Measurements from ENCODE around the gene STX18.

STX18 gene

DNA sequence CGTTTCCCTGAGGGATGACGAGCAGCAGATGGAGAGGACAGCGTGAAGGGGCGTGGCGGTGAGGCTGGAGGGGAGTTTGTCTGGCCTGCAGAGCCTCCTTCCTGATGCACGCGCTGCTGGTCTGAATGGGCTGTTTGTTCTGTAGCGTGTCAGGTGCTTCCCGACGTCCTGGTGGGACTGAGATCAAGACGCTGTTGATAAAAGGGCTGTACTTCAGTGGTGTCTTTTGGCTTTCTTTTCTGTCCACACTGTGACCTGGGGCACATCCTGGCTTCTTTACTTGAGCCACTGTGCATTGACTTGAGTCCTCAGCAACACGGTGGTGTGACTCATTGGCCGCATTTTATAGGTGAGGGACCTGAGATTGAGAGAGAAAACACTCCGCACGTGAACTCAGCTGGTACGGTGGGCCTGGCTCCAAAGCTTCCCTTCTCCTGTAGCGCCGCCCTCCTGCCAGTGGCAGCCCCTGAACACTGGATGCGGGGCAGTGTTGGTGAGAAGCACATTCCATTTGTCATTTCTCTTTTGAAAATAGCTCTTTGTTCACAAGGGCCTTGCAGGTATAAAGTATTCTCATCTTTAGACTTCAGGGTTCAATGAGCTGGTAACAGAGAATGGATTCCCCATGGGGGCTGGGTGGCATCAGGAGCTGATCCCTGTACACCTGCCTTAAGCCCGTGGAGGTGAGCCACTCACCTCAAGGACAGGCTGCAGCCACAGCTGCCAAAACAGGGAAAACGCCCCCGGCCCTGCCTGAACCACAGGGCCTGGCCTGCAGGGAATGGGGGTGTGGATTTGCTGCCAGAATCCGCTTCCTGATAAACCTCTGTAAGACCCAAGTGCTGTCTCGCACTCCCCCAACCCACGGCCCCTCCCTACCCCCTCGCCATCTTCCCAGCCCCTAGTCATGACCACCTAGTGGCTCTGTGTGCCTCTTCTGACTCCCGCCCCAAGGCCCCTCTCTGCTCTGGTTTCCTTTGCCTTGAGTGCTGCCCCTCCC, 125.7 kb downstream of the STX18 start:
- no peak for DNase-seq

DNA sequence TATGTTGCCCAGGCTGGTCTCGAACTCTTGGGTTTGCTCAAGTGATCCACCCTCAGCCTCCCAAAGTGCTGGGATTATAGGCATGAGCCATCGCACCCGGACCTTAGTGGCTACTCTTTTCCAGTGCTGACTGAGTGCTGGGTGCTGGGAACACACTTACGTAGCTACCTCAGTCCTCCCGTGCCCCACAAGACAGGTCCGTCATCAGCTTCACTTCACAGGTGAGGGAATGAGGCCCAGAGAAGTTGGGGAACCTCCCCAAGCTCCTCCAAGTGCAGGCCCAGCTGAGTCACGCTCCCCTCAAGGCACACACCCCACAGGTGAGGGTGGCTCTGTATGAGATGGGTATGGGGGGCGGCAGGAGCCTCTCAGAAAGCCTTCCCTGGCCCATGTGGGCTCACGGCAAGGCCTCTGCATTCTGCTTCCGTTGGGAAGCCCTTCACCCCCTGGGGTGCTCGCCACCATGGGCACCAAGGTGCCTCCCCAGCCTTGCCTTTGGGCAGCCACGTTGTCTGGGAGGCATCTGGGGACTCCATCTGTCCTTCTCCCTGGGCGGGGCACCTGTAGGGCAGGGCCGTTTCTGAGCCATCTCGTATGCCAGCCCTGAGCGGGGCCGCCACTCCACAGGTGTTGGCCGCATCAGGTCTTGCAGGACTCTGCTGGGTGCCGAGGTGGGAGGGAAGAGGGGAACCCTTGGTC, 126.6 kb downstream of the STX18 start:
- DNase-seq = no peak

DNA sequence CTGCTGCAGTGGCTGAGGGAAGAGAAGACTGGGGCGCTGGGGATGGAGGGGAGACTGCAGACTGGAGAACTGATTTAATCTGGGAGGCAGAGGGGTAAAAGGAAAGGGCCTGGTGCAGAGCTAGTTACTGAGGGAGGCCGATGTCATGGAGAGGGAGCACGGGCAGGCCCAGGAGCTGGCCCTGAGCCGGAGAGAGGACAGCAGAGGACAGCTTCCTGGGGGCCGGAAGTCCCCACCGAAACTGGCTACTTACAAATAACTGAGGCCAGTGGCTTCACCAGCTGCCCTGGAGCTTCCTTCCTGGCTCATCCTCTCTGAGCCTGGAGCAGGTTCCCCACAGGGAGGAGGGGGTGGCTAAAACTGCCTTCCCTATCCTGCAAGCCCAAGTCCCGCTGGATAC, 128.0 kb downstream of the STX18 start:
- no peak for DNase-seq

DNA sequence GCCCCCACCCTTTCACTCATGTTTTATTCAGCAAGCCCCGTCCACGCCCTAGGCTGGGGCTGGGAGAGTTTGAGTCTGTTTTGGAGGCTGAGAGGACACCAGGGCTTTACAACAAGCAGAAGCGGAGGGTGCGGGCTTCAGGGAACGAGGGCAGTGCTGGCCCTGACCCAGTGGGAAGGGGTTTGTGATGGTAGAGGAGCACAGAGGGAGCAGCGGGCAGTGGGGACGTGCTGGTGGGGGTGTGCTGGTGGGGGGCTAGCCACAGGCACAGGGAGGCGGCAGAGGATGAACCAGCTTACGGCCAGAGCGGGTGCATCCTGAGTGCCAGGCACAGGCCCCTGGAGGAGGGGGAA, 128.5 kb downstream of the STX18 start:
- DNase-seq = no peak

DNA sequence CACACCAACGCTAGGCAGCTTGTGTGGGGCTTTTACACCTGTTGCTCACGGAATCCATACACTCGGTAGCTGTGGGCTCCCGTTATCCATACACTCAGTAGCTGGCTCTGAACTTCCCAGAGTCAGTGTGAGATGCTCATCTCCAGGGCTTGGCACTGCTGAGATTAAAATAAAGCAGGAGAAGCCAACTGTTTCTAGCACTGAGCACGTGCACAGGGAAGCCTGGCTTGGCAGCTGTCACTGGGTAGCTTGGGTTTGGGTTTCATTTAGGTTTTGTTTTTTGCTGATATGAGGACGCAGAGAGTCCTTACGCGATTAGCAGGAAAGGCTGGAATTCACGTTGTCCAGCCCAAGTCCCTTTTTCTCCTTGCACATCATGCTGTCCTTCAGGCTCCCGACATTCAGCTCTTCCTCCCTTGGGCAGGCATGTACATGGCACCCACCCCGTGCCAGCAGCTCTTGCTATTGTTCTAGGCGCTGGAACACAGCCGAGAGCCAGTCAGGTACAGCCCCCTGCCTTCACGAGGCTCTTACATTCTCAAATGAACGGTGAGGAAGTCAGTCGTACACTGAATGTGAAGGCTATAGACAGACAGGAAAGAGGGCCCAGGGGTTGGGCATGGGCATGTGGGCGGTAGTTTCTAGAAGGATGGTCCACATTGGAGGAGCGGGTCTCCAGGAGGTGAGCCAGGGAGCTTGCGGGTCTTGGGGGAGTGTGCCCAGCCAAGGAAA, 129.0 kb downstream of the STX18 start:
- DNase-seq = no peak

DNA sequence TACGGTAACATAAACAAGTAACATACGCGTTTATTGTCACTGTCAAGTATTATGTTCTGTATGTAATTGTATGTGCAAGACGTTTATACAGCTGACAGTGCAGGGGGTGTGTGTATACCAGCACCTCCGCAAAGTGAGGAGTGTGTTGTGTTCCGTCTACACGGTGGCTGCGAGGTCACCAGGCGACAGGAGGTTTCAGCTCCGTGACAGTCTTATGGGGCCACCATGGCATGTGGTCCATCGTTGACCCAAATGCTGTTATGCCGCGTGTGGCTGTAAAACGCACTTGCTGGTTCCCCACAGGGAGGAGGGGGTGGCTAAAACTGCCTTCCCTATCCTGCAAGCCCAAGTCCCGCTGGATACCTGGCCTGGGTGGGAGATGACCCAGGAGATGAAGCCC, 129.9 kb downstream of the STX18 start:
- no peak for DNase-seq

DNA sequence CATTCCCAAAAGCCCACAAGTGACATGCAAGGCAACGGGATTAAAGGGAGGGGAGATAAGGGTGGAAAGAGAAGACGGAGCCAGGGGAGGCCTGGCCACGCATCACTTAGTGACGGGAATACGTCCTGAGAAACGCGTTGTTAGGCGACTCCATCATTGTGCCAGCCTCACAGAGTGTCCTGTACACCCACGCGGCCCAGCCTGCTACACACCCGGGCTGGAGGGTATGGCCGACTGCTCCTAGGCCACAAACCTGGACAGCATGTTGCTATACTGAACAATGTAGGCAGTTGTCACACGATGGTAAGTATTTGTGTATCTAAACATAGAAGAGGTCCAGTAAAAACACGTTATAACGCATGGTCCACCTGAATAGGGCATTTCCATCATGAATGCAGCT, 131.6 kb downstream of the STX18 start:
- no peak for DNase-seq

DNA sequence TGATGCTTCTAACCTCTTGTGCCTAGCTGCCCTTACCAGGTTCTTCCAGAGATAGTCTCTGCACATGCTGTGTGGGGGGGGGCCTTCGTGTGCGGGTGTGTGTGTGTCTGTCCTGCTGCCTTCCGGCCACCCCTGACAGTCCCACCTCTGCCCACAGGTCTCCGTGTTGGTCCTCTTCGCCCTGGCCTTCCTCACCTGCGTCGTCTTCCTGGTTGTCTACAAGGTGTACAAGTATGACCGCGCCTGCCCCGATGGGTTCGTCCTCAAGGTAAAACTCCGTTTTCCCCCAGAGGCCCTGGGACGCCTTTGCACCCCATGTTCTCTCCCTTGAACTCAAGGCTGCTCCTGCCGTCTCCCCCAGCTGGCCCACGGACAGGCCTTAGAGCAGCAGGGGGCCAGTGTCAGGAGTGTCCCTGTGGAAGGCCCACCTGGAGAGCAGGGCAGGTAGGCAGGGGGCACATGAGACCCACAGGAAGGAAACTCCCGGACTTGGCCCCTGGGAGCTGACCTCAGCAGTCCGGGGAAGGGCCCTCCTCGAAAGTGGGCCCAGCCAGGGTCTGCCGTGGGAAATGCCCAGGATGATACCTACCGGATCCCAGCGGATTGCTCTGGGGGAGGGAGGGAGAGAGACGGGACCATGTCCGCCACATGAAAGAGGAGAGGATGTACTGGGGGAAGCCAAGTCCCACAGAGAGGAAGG, 132.3 kb downstream of the STX18 start:
- DNase-seq = no peak

DNA sequence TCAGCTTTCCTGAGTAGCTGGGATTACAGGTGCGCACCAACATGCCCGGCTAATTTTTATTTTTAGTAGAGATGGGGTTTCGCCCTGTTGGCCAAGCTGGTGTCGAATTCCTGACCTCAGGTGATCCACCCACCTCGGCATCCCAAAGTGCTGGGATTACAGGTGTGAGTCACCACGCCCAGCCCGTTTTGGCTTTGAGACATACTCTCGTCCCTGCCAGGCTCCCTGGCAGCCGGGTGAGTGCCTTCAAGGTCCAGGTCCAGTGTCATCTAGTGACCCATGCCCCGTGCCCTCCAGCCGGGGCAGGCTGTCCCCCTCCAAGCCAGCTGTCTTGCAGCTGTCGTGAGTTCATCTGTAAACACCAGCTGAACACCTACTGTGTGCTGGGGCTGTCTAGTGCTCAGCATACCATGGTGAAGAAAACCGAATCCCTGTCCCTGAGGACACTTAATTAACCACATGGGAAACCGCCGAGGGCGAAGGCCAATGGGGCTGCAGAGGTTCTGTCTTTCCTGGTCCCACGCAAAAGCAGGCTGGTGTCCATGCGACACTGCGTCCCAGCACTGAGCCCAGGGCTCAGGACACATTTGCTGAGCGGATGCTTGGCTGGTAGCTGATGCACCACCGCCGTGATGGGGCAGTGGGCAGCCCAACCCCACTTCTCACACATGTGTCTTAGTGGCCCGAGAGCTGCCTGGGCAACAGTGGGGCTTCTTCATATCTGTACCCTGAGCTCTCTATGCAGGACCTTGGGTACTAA, 133.1 kb downstream of the STX18 start:
- DNase-seq = no peak

DNA sequence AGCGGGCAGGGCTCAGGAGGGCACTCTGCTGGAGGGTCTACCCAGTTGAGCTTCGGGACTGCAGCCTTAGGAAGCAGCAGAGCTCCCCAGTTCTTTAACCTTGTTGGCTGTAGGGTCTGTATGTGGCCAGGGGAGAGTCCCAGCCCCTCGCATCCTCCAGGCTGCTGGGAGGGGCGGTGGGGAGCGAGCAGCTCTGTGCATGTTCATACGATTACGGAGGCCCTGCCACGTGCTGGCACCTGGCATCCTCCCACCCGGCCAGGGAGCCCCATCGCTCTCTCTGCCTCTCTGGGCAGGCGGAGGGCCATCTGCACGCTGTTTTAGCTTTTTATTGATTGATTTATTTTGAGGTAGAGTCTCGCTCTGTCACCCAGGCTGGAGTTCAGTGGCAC, 133.7 kb downstream of the STX18 start:
- DNase-seq = no peak

DNA sequence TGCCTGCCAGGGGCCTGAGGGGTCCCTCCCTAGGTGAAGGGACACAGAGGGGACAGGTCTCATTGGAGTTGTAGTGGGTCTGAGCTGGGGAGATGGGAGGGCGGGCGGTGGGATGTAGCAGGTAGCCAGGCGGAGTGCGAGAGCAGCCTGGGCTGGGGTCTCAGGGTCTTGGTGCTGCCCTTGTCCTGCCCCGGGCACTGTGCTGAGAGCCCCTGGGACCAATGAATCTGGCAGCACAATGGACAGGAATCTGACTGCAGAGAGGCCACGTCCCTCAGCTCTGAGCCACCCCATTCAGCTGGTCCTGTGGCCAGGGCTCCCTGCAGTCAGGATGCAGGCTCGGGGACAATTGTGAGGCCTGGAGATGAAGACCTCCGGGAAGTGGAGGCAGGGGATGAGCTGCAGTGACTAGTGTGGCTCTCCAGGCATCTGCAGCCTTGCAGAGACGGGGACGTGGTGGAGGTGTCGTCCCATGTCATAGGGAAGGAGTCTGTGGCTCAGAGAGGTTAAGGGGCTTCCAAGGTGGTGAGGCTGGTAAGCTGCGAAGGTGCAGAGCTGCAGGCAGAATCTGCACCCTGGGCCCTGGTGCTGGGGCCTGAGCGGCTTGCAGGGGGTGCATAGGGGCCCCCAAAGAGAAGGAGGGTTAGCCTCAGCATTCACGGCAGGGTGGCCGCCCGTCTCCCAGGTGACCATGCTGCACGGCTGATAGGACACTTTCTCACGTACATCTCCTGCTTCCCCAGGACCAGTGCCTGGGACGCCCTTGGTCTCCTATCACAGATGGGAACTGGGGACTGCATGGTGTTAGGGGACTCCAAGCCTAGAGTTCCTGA, 134.3 kb downstream of the STX18 start:
- DNase-seq = no peak

DNA sequence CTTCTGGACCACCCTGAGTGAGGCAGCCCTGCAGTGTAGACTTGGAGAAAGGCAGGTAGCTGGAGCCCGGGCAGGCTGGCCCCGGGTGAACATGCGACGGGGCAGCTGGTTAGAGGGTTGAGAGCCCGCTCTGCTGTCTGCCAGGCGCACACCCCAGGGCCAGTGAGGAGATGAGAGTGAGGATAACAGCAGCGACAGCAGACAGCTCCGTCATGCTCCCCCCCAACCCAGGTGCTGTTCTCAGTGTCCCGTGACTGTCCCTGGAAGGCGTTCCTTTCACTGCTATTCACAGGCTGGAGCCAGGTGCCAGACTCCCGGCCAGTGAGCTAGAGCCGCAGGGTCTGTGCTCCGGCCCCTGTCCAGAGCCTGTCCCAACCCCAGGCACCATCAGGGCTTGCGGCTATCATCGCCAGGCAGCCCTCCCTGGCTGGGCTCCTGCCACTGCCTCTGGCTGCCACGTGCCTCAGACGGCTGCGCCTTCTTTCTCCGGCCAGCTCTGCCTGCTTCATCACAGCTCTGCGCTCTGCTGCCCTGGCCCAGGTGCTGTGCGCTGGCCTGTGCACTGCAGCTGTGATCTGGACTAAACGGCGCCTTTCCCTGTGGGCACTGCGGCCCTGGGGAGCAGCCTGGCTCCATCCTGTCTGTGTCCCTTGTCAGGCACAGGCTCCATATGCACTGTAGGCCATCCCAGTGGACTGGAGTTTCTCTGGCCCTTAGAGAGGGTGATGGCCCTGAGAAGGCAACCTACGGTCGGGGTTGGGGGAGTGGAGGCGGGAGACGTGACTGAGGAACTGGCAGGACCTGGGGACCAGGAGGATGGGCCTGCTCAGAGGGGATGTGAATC, 135.2 kb downstream of the STX18 start:
- no peak for DNase-seq

DNA sequence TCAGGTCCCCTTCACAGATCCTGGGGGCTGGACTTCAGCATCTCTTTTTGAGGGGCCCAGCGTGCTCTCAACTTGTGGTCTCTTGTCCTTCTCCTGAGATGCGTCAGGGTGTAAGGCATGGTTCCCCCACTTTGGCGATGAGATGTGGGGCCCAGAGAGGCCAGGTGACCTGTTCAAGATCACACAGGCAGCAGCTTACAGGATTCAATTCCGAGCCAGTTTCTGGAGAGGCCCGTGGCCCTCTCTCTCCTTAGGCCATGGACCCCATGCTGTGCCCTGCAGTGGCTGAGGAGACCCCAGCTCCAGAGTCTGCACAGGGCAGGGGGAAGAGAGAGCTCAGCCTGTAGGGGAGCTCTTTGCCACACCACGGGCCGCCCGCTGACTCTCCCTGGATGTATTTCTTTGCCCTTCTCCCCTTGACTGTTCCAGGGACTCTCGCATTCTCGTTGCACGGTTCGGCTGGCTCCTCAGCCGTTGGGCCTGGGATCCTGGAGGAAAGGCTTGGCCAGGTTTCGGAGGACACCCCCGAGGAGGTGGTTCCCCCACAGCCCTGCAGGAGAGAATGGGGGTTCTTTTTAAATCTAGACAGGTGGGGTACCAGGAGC, 136.4 kb downstream of the STX18 start:
- no peak for DNase-seq

DNA sequence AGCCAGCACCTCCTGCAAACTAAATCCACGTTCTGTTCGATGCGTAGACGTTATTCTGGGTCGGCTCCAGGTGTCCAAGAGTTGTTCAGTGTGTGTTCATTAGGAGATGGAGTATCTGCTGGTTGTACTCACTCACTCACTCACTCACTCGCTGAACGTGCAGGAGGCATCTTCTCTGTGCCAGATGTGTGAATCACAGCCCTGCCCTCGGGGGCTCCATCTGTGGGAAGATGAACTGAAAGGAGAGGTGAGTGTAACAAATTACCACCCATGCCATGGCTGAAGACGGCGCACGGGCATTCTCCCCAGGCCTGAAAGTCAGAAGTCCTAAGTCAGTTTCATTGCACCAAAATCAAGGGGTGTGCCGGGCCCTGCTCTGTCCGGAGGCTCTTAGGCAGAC, 138.9 kb downstream of the STX18 start:
- no peak for DNase-seq

DNA sequence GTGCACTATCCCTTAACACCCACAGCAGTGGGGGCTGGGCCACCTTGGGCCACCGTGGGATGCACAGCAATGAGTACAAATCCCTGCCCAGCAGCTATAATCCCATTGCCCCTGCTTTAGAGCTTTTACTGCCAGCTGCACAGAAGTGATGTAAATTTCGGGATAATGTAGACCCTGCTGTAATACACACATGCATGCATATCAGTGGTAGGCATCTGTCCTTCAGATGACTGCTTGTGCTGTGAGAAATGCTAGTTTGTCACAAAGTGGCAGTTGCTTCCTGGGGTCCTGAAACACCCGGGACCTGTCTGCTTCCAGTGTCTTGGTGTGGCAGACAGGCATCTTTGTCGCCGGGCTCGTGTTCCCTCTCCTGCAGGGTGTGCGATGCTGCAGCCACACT, 140.8 kb downstream of the STX18 start:
- DNase-seq = no peak

DNA sequence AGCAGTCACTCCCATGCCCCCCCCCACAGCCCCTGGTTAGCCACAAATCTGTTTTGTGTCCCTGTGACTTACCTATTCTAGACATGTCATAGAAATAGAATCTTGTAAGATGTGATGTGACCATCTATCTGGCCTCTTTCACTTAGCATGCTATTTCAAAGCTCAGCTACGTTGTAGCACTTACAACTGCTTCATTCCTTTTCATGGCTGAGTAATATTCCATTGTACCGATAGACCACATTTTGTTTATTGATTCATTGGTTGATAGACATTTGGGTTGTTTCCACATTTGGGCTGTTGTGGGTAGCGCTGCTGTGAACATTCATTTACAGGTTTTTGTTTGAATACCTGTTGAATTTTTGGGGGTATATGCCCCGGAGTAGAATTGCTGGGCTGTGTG, 143.4 kb downstream of the STX18 start:
- DNase-seq = no peak

DNA sequence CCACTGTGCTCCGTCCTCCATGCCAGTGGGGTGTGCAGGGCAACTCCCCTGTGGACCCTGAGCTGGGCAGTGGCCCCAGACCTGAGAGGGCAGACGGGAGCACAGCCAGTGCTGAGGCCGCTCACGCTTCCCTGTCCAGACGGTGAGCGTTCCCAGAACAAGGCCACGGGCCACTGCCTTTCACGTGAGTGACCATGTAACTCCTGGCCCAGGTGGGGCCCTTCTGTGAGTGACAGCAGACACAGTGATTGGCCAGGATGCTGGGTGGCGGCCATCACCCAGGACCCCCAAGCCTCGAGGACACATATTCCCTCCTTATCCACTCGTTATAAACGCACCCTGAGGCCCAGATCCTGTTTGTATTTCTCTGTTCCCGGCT, 144.4 kb downstream of the STX18 start:
- no peak for DNase-seq

DNA sequence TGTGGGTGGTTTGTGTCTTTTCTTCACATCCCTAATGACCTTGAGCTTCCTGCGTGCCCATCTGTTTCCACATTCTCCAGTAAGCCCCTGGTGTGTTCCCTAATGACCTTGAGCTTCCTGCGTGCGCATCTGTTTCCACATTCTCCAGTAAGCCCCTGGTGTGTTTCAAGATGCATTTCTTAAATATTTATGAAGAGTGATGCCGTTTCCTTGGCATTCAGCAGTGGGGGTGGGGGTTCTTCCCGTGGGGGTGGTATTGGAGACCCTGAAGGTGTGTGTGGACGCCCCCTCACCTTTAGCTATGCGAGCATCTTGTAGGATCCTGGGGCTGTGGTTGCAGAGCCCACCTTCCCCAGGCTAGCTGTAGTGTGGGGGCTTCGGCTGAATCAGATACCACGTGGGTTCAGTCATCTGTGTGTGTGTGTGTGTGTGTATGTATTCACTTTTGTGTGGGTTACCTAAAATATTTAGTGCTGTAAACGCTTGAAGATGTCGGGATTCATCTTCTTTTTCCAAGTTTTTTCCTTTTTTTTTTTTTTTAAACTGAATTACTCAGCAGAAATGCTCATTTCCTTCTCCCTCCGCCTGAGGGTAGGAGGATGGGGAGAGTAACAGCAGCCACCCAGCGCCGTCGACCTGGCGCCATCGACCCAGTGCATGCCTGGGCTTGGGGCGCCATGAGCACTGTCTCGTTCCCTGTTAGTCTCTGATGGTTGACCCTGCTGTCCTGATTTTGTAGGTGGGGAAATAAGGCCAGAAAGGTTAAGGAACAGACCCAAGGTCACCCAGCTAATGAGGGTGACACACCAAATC, 145.0 kb downstream of the STX18 start:
- no peak for DNase-seq

Measured in stimulated activated CD4-positive, alpha-beta T cell treated with anti-CD3 and anti-CD28 coated beads, Interleukin-4, amount 100 ng/mL, for 24 hours (primary cell).